HEK293 (cell line): ENCODE data around the gene RECK.
A peak's percentile ranks its signal among the peaks of the same experiment; 100 is the strongest.

Source experiments
- EGR2 ChIP-seq: fragments of 450-650 bp; formaldehyde crosslinking; IDR thresholded peaks from 2 replicates; pipeline ENCODE4 v1.5.1; 2016; ENCODE audit warnings: low read depth, missing biosample characterization, missing genetic modification characterization
- FEZF1 ChIP-seq: fragments of 450-650 bp; formaldehyde crosslinking; IDR thresholded peaks from 2 replicates; pipeline ENCODE4 v1.5.1; 2016; ENCODE audit warnings: missing biosample characterization, missing genetic modification characterization
- GLIS2 ChIP-seq: fragments of 450-650 bp; formaldehyde crosslinking; IDR thresholded peaks from 2 replicates; pipeline ENCODE4 v1.5.1; 2016; ENCODE audit warnings: missing biosample characterization, missing genetic modification characterization
- SALL2 ChIP-seq: fragments of 450-650 bp; formaldehyde crosslinking; IDR thresholded peaks from 2 replicates; pipeline ENCODE4 v1.5.0; 2017; ENCODE audit warnings: missing biosample characterization, mild to moderate bottlenecking, missing genetic modification characterization, borderline replicate concordance
- SP7 ChIP-seq: fragments of 450-650 bp; formaldehyde crosslinking; IDR thresholded peaks from 2 replicates; pipeline ENCODE4 v1.5.1; 2016; ENCODE audit warnings: missing biosample characterization, missing genetic modification characterization
- YY1 ChIP-seq: fragments of 450-650 bp; formaldehyde crosslinking; IDR thresholded peaks from 2 replicates; pipeline ENCODE4 v1.5.1; 2018; ENCODE audit warnings: missing biosample characterization, missing genetic modification characterization
- ZBTB48 ChIP-seq: fragments of 450-650 bp; formaldehyde crosslinking; IDR thresholded peaks from 2 replicates; pipeline ENCODE4 v1.5.1; 2016; ENCODE audit warnings: missing biosample characterization, missing genetic modification characterization
- ZFP41 ChIP-seq: fragments of 450-650 bp; formaldehyde crosslinking; IDR thresholded peaks from 2 replicates; pipeline ENCODE4 v1.5.1; 2016; ENCODE audit warnings: missing biosample characterization, missing genetic modification characterization, borderline replicate concordance
- ZNF138 ChIP-seq: fragments of 450-650 bp; formaldehyde crosslinking; IDR thresholded peaks from 2 replicates; pipeline ENCODE4 v1.5.1; 2016; ENCODE audit warnings: missing biosample characterization, missing genetic modification characterization, borderline replicate concordance
- ZNF155 ChIP-seq: fragments of 450-650 bp; formaldehyde crosslinking; IDR thresholded peaks from 2 replicates; pipeline ENCODE4 v1.5.1; 2016; ENCODE audit warnings: missing biosample characterization, missing genetic modification characterization
- ZNF175 ChIP-seq: fragments of 450-650 bp; formaldehyde crosslinking; IDR thresholded peaks from 2 replicates; pipeline ENCODE4 v1.5.1; 2016; ENCODE audit warnings: missing biosample characterization, missing genetic modification characterization
- ZNF223 ChIP-seq: fragments of 450-650 bp; formaldehyde crosslinking; IDR thresholded peaks from 2 replicates; pipeline ENCODE4 v1.5.1; 2016; ENCODE audit warnings: missing biosample characterization, missing genetic modification characterization
- ZNF335 ChIP-seq: fragments of 450-650 bp; formaldehyde crosslinking; conservative IDR thresholded peaks from 2 replicates; pipeline ENCODE4 v1.5.1; 2016; ENCODE audit warnings: missing biosample characterization, missing genetic modification characterization
- ZNF501 ChIP-seq: fragments of 450-650 bp; formaldehyde crosslinking; IDR thresholded peaks from 2 replicates; pipeline ENCODE4 v1.5.1; 2016; ENCODE audit warnings: missing biosample characterization, missing genetic modification characterization
- ZNF560 ChIP-seq: fragments of 450-650 bp; formaldehyde crosslinking; IDR thresholded peaks from 2 replicates; pipeline ENCODE4 v1.5.1; 2017; ENCODE audit warnings: missing biosample characterization, missing genetic modification characterization, borderline replicate concordance
- ZNF768 ChIP-seq: fragments of 450-650 bp; formaldehyde crosslinking; IDR thresholded peaks from 2 replicates; pipeline ENCODE4 v1.5.1; 2018; ENCODE audit warnings: missing biosample characterization, mild to moderate bottlenecking, missing genetic modification characterization
- ZNF776 ChIP-seq: fragments of 450-650 bp; formaldehyde crosslinking; IDR thresholded peaks from 2 replicates; pipeline ENCODE4 v1.5.0; 2017; ENCODE audit warnings: missing biosample characterization, missing genetic modification characterization, borderline replicate concordance
- ZXDB ChIP-seq: fragments of 450-650 bp; formaldehyde crosslinking; IDR thresholded peaks from 2 replicates; pipeline ENCODE4 v1.5.1; 2016; ENCODE audit warnings: missing biosample characterization, missing genetic modification characterization
- TF ChIP-seq, protein P1 (sequence below): fragments of 450-650 bp; formaldehyde crosslinking; IDR thresholded peaks from 2 replicates; pipeline ENCODE4 v1.5.1; 2017; ENCODE audit warnings: missing biosample characterization, mild to moderate bottlenecking, missing genetic modification characterization, moderate library complexity
- TF ChIP-seq, protein P2 (sequence below): fragments of 450-650 bp; formaldehyde crosslinking; conservative IDR thresholded peaks from 2 replicates; pipeline ENCODE4 v1.5.1; 2016; ENCODE audit warnings: low read depth, missing biosample characterization, missing genetic modification characterization
- TF ChIP-seq, protein P3 (sequence below): fragments of 450-650 bp; formaldehyde crosslinking; IDR thresholded peaks from 2 replicates; pipeline ENCODE4 v1.5.1; 2016; ENCODE audit warnings: missing biosample characterization, missing genetic modification characterization
- TF ChIP-seq, protein P4 (sequence below): fragments of 450-650 bp; formaldehyde crosslinking; IDR thresholded peaks from 2 replicates; pipeline ENCODE4 v1.5.1; 2016; ENCODE audit warnings: missing biosample characterization, missing genetic modification characterization
- TF ChIP-seq, protein P5 (sequence below): fragments of 450-650 bp; formaldehyde crosslinking; IDR thresholded peaks from 2 replicates; pipeline ENCODE4 v1.5.1; 2016; ENCODE audit warnings: missing biosample characterization, missing genetic modification characterization, borderline replicate concordance

The RECK gene

DNA sequence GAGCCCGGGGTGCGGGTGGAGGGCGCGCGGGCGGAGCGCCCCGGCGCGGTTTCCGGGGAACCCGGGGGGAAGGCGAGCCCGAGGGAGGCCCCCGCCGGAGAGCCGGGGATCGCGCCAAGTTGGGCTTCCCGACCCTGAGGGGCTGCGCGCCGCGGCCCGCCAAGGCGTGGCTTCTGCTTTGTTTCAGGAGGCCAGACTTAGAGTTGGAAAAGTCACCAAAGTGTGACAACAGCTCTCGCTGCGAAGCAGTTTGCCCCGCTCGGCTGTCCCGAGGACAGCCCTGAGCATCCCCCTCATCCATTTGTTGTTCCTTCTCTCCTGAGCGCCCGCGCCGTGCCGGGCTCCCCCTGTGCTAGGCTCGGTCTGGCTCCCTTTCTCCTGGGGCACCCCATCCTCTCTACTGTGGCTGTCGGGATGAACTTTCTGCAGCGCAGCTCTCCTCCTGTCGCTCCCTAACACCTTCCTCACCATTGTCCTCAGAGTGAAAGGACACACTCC is 100.2 kb downstream of the RECK start (continued):
- no peak for TF ChIP-seq ZNF138 (tag by site-specific recombination)
- TF ChIP-seq FEZF1 (tag by site-specific recombination) = no peak
- TF ChIP-seq YY1 (tag by site-specific recombination) = no peak
- TF ChIP-seq ZNF223 = no peak
- no peak for TF ChIP-seq ZXDB (tag by site-specific recombination)
- no peak for TF ChIP-seq SP7 (tag by site-specific recombination)
- TF ChIP-seq GLIS2 = no peak
- TF ChIP-seq ZNF560 (tag by site-specific recombination) = no peak
- no peak for TF ChIP-seq ZNF776
- no peak for TF ChIP-seq ZBTB48 (tag by site-specific recombination)
- TF ChIP-seq, protein P1, sequence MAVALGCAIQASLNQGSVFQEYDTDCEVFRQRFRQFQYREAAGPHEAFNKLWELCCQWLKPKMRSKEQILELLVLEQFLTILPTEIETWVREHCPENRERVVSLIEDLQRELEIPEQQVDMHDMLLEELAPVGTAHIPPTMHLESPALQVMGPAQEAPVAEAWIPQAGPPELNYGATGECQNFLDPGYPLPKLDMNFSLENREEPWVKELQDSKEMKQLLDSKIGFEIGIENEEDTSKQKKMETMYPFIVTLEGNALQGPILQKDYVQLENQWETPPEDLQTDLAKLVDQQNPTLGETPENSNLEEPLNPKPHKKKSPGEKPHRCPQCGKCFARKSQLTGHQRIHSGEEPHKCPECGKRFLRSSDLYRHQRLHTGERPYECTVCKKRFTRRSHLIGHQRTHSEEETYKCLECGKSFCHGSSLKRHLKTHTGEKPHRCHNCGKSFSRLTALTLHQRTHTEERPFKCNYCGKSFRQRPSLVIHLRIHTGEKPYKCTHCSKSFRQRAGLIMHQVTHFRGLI (tag by site-specific recombination) = peak; percentile 83
- TF ChIP-seq ZNF175 (tag by site-specific recombination) = no peak
- TF ChIP-seq ZNF335 (tag by site-specific recombination) = peak; percentile 73
- TF ChIP-seq, protein P2, sequence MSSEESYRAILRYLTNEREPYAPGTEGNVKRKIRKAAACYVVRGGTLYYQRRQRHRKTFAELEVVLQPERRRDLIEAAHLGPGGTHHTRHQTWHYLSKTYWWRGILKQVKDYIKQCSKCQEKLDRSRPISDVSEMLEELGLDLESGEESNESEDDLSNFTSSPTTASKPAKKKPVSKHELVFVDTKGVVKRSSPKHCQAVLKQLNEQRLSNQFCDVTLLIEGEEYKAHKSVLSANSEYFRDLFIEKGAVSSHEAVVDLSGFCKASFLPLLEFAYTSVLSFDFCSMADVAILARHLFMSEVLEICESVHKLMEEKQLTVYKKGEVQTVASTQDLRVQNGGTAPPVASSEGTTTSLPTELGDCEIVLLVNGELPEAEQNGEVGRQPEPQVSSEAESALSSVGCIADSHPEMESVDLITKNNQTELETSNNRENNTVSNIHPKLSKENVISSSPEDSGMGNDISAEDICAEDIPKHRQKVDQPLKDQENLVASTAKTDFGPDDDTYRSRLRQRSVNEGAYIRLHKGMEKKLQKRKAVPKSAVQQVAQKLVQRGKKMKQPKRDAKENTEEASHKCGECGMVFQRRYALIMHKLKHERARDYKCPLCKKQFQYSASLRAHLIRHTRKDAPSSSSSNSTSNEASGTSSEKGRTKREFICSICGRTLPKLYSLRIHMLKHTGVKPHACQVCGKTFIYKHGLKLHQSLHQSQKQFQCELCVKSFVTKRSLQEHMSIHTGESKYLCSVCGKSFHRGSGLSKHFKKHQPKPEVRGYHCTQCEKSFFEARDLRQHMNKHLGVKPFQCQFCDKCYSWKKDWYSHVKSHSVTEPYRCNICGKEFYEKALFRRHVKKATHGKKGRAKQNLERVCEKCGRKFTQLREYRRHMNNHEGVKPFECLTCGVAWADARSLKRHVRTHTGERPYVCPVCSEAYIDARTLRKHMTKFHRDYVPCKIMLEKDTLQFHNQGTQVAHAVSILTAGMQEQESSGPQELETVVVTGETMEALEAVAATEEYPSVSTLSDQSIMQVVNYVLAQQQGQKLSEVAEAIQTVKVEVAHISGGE = no peak
- TF ChIP-seq, protein P3, sequence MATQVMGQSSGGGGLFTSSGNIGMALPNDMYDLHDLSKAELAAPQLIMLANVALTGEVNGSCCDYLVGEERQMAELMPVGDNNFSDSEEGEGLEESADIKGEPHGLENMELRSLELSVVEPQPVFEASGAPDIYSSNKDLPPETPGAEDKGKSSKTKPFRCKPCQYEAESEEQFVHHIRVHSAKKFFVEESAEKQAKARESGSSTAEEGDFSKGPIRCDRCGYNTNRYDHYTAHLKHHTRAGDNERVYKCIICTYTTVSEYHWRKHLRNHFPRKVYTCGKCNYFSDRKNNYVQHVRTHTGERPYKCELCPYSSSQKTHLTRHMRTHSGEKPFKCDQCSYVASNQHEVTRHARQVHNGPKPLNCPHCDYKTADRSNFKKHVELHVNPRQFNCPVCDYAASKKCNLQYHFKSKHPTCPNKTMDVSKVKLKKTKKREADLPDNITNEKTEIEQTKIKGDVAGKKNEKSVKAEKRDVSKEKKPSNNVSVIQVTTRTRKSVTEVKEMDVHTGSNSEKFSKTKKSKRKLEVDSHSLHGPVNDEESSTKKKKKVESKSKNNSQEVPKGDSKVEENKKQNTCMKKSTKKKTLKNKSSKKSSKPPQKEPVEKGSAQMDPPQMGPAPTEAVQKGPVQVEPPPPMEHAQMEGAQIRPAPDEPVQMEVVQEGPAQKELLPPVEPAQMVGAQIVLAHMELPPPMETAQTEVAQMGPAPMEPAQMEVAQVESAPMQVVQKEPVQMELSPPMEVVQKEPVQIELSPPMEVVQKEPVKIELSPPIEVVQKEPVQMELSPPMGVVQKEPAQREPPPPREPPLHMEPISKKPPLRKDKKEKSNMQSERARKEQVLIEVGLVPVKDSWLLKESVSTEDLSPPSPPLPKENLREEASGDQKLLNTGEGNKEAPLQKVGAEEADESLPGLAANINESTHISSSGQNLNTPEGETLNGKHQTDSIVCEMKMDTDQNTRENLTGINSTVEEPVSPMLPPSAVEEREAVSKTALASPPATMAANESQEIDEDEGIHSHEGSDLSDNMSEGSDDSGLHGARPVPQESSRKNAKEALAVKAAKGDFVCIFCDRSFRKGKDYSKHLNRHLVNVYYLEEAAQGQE (tag by site-specific recombination) = no peak
- TF ChIP-seq EGR2 (tag by site-specific recombination) = no peak
- TF ChIP-seq, protein P4, sequence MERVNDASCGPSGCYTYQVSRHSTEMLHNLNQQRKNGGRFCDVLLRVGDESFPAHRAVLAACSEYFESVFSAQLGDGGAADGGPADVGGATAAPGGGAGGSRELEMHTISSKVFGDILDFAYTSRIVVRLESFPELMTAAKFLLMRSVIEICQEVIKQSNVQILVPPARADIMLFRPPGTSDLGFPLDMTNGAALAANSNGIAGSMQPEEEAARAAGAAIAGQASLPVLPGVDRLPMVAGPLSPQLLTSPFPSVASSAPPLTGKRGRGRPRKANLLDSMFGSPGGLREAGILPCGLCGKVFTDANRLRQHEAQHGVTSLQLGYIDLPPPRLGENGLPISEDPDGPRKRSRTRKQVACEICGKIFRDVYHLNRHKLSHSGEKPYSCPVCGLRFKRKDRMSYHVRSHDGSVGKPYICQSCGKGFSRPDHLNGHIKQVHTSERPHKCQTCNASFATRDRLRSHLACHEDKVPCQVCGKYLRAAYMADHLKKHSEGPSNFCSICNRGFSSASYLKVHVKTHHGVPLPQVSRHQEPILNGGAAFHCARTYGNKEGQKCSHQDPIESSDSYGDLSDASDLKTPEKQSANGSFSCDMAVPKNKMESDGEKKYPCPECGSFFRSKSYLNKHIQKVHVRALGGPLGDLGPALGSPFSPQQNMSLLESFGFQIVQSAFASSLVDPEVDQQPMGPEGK (tag by site-specific recombination) = no peak
- no peak for TF ChIP-seq ZNF768 (tag by site-specific recombination)
- TF ChIP-seq SALL2 (tag by site-specific recombination) = no peak
- TF ChIP-seq, protein P5, sequence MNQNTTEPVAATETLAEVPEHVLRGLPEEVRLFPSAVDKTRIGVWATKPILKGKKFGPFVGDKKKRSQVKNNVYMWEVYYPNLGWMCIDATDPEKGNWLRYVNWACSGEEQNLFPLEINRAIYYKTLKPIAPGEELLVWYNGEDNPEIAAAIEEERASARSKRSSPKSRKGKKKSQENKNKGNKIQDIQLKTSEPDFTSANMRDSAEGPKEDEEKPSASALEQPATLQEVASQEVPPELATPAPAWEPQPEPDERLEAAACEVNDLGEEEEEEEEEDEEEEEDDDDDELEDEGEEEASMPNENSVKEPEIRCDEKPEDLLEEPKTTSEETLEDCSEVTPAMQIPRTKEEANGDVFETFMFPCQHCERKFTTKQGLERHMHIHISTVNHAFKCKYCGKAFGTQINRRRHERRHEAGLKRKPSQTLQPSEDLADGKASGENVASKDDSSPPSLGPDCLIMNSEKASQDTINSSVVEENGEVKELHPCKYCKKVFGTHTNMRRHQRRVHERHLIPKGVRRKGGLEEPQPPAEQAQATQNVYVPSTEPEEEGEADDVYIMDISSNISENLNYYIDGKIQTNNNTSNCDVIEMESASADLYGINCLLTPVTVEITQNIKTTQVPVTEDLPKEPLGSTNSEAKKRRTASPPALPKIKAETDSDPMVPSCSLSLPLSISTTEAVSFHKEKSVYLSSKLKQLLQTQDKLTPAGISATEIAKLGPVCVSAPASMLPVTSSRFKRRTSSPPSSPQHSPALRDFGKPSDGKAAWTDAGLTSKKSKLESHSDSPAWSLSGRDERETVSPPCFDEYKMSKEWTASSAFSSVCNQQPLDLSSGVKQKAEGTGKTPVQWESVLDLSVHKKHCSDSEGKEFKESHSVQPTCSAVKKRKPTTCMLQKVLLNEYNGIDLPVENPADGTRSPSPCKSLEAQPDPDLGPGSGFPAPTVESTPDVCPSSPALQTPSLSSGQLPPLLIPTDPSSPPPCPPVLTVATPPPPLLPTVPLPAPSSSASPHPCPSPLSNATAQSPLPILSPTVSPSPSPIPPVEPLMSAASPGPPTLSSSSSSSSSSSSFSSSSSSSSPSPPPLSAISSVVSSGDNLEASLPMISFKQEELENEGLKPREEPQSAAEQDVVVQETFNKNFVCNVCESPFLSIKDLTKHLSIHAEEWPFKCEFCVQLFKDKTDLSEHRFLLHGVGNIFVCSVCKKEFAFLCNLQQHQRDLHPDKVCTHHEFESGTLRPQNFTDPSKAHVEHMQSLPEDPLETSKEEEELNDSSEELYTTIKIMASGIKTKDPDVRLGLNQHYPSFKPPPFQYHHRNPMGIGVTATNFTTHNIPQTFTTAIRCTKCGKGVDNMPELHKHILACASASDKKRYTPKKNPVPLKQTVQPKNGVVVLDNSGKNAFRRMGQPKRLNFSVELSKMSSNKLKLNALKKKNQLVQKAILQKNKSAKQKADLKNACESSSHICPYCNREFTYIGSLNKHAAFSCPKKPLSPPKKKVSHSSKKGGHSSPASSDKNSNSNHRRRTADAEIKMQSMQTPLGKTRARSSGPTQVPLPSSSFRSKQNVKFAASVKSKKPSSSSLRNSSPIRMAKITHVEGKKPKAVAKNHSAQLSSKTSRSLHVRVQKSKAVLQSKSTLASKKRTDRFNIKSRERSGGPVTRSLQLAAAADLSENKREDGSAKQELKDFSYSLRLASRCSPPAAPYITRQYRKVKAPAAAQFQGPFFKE (tag by site-specific recombination) = no peak
- no peak for TF ChIP-seq ZNF501 (tag by site-specific recombination)
- no peak for TF ChIP-seq ZNF155 (tag by site-specific recombination)
- TF ChIP-seq ZFP41 = no peak
